ENCODE results near the gene CDR2.

GRCh38 chr16:22402191-22402590, 27.8 kb upstream of the CDR2 start:
- no peak for TF ChIP-seq CTCF (conservative IDR thresholded peaks at IDR 0.05)
- no peak for TF ChIP-seq EZH2 (IDR thresholded peaks at IDR 0.05; ENCODE audit: low read depth)
